ENCODE measurements around the gene CTNNA2.

Gene CTNNA2

DNA sequence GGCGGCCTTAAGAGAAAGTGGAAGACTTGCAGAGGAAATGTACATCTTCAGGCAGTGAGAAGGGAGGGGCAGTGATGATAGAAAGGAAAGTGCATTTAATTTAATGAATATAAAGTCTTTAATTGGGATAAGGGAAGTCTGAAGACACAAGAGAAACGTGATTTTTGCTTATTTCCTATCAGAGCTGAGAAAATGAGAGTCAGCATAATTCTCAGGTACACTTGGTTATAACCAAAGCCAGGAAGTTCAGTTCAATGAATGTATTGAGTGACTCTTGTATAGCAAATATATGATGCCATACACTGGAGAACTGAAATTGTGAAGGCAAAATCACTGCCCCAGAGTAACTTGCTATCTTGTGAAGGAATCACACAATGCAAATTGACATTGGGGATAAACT is 535.4 kb downstream of the CTNNA2 start:
- TF ChIP-seq POLR2AphosphoS5 (IDR thresholded peaks at IDR 0.05; ENCODE audit: low read depth, low read length) = no peak
- TF ChIP-seq TAF1 (IDR thresholded peaks at IDR 0.05; ENCODE audit: borderline replicate concordance, low read depth, low read length) = no peak
- no peak for TF ChIP-seq POLR2A (IDR thresholded peaks at IDR 0.05; ENCODE audit: low read depth, low read length)
- DNase-seq (ENCODE audit: insufficient read length) (no peak), FAIRE-seq (no peak)

DNA sequence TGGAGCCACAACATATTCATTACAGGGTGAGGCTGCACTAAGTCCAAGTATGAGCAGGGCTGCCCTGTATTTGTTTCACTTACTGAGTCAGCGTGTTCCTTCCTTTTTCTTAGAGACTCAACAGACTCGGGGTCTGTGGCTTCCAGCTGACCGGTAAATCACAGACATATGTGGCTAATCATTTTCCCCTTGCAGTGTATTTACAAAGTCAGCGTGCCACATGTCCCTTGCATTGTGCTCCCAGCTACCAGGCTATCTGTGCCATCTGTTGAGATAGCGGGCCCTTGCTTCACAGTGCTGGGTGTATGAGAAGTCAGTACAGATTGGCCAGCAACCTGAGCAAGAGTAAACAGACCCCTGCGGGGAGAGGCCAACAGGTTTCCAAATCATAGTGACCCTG is 537.4 kb downstream of the CTNNA2 start:
- no peak for TF ChIP-seq POLR2A (IDR thresholded peaks at IDR 0.05; ENCODE audit: low read depth, low read length)
- FAIRE-seq (no peak), DNase-seq (ENCODE audit: insufficient read length) (no peak)

DNA sequence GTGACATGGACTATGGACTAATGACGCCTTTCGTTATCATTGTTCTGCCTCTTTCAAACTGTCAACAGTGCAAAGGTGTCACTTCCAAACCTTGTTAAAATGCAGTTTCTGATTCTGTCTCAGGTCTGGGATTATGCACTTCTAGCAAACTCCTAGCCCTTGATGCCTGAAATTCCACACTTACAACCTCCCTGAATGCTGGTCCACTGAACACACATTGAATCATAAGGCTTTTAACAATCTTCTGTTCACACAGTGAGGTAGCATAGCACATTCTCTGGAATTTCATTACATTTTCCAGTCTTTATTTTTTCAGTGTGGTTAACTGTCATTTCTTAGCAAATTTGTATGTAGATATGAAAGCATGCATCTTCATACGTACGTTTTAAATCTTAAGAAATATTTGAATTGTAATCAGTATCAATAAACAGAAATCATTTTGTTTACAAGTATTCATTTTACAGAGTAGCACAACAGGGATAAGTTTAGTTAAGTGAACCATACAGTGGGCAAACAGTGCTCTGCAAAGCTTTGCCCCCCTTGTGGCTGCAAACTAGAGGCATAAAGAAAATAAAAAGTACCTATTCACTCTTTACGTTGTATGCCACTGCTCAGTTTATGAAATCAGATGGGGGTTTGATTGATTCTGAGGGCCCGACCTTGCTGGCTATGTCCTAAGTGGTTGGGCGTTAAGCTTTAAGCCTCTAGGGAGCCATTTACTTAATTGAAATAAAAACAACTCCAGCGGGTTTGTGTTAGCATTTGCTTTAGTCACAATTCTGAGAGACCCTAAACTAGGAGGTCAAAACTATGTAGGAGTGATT is 540.9 kb downstream of the CTNNA2 start:
- TF ChIP-seq TAF1 (IDR thresholded peaks at IDR 0.05; ENCODE audit: borderline replicate concordance, low read depth, low read length) (no peak), POLR2AphosphoS5 (IDR thresholded peaks at IDR 0.05; ENCODE audit: low read depth, low read length) (no peak), POLR2A (IDR thresholded peaks at IDR 0.05; ENCODE audit: low read depth, low read length) (no peak)
- FAIRE-seq (no peak), DNase-seq (ENCODE audit: insufficient read length) (no peak)

DNA sequence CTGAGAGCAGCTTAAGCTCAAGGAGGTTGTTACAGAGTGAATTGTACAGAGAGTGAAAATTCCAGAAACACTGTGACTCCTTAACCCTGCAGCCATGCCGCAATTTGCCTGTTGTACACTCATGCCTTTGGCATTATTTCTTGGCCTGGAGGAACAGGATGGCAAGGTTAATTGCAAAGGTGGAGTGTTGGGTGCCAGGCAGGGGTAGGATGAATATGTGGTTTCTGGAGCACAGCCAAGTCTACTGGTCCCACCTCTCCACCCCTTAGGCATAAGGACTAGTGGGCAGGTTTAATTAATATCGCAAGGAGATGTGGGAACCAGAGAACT is 541.5 kb downstream of the CTNNA2 start:
- TF ChIP-seq POLR2AphosphoS5 (IDR thresholded peaks at IDR 0.05; ENCODE audit: low read depth, low read length) = no peak
- no peak for TF ChIP-seq TAF1 (IDR thresholded peaks at IDR 0.05; ENCODE audit: borderline replicate concordance, low read depth, low read length)
- no peak for TF ChIP-seq POLR2A (IDR thresholded peaks at IDR 0.05; ENCODE audit: low read depth, low read length)
- DNase-seq (ENCODE audit: insufficient read length) (no peak), FAIRE-seq (no peak)

DNA sequence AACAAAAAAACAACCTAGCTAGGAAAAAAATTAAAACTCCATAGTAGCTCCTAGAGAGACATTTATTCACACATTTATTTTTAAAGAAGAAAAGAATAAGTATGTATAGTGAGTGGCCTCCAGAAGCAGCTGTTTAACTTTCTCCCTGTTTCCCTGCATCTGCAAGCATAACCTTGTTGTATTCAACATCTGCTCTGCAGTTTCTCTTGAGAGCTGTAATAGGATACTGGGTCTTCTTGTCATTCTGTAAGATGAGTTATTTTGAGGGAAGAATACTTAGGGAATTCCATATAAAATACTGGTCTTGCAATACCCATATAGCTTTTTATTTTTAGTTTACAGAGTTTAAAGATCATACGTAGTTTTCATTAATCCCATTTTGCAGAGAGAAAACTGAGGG is 545.1 kb downstream of the CTNNA2 start:
- DNase-seq (ENCODE audit: insufficient read length) (no peak), FAIRE-seq (no peak)
- no peak for TF ChIP-seq POLR2AphosphoS5 (IDR thresholded peaks at IDR 0.05; ENCODE audit: low read depth, low read length)
- TF ChIP-seq TAF1 (IDR thresholded peaks at IDR 0.05; ENCODE audit: borderline replicate concordance, low read depth, low read length) = no peak
- TF ChIP-seq POLR2A (IDR thresholded peaks at IDR 0.05; ENCODE audit: low read depth, low read length) = no peak

DNA sequence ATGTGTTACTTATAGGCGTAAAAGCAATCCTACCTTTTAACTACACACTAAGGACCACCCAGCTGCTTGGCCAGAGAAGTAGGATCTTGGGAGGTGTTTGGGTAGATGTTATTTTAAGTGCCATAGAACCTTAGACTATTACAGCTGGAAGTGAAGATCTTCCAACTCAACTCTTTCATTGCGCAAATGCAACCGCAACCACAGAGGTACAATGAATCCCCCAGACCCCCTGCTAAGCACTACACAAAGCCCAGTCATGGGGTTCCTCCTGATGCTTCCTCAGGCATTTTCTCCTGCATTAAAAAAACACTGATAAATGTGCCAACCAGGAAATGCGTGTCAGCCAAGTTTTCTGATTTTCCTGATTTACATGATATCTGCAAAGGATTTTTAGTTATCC is 545.7 kb downstream of the CTNNA2 start:
- no peak for TF ChIP-seq POLR2A (IDR thresholded peaks at IDR 0.05; ENCODE audit: low read depth, low read length)
- TF ChIP-seq POLR2AphosphoS5 (IDR thresholded peaks at IDR 0.05; ENCODE audit: low read depth, low read length) = no peak
- TF ChIP-seq TAF1 (IDR thresholded peaks at IDR 0.05; ENCODE audit: borderline replicate concordance, low read depth, low read length) = no peak
- no peak for FAIRE-seq
- DNase-seq (ENCODE audit: insufficient read length) = no peak

DNA sequence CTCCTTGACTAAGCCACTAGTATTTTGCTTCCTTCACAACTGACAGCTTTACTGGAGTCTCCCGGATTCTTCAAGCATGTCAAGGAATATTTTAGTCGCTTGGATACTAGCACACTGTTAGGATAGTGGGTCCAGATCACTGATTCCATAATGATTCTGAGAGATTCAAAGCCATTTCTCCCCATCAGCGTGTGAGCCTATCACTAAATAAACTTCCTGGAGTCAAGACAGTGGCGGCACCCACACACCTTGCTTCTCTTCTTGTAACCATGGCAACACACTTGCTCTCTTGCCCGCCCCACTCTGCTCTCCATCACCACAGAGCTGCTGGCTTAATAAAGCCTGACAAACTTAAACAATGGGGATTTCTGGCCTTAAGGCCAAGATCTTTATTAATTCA is 546.6 kb downstream of the CTNNA2 start:
- no peak for DNase-seq (ENCODE audit: insufficient read length)
- no peak for FAIRE-seq
- no peak for TF ChIP-seq POLR2AphosphoS5 (IDR thresholded peaks at IDR 0.05; ENCODE audit: low read depth, low read length)
- TF ChIP-seq POLR2A (IDR thresholded peaks at IDR 0.05; ENCODE audit: low read depth, low read length) = no peak
- no peak for TF ChIP-seq TAF1 (IDR thresholded peaks at IDR 0.05; ENCODE audit: borderline replicate concordance, low read depth, low read length)

DNA sequence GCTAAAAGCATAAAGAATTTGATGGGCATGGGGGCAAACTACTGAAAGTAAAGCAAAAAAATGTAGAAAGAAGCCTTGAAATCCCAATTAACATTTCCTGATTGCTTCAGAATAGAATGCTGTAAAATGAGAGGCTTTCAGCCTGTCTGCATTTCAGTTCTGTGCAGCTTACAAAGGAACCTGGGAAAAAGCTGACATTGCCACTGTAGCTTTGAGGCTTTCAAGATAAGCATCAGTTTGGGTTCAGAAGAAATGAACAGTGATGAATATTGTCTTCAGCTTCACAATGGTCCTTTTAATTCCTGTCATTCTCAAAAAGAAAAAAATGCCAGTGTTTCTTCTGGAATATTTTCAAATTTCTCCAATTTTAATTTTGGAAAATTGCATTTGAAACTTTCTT is 549.0 kb downstream of the CTNNA2 start:
- TF ChIP-seq POLR2A (IDR thresholded peaks at IDR 0.05; ENCODE audit: low read depth, low read length) = no peak
- TF ChIP-seq POLR2AphosphoS5 (IDR thresholded peaks at IDR 0.05; ENCODE audit: low read depth, low read length) = no peak
- TF ChIP-seq TAF1 (IDR thresholded peaks at IDR 0.05; ENCODE audit: borderline replicate concordance, low read depth, low read length) = no peak

DNA sequence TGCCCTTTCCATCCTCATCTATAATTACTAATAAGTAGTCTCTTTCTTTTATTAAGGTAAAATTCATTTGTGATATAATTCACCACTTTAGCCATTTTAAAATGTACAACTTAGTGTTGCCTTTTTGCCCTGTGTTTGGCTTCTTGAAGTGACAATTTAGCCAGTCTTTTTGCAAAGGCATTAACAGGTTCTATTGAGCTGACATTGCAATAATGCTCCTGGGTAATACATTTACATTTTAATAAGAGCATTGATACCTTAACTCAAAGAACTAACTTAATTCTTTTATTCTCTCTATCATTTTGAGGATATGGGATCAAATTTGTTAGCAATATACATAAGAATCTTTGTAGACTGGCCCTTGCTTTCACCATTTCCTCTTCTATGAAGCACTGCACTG is 549.4 kb downstream of the CTNNA2 start:
- DNase-seq (ENCODE audit: insufficient read length) (no peak), FAIRE-seq (no peak)
- no peak for TF ChIP-seq POLR2AphosphoS5 (IDR thresholded peaks at IDR 0.05; ENCODE audit: low read depth, low read length)
- TF ChIP-seq TAF1 (IDR thresholded peaks at IDR 0.05; ENCODE audit: borderline replicate concordance, low read depth, low read length) = no peak
- no peak for TF ChIP-seq POLR2A (IDR thresholded peaks at IDR 0.05; ENCODE audit: low read depth, low read length)

More for the DNA sequence above, 549.0 kb downstream of the CTNNA2 start:
- DNase-seq (ENCODE audit: insufficient read length) = no peak
- no peak for FAIRE-seq

DNA sequence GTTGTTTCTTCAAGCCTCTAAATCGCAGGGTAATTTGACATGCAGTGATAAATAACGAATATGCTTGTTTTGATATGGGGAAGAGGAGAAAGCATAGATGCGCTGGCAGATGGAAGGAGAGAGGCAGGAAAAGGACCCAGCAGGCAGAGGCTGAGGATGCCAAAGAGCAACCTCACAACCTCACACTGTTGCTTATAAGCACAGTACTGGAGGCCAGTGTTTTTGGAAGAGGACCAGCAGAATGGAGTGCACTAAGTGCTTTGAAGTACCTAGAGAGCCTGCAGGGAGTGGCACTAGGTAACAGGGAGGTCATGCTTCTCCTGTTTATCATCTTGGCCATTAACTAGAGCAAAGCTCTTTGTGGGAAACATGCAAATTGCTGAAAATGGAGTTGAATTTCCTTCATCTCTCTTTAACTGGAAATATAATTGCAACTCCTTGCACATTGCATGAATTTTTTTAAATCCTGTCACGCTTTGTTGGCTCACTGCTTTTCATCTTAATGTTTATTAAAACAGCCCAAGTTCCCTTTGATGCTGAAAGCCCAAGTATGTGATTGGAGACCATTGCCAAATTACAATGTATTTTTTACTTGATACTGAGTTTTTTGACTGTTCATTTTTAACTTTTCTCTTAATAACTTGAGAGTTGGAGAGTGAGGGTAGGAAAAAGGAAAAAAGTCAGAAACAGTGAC is 555.3 kb downstream of the CTNNA2 start:
- DNase-seq (ENCODE audit: insufficient read length) (no peak), FAIRE-seq (no peak)
- TF ChIP-seq TAF1 (IDR thresholded peaks at IDR 0.05; ENCODE audit: borderline replicate concordance, low read depth, low read length) (no peak), POLR2AphosphoS5 (IDR thresholded peaks at IDR 0.05; ENCODE audit: low read depth, low read length) (no peak), POLR2A (IDR thresholded peaks at IDR 0.05; ENCODE audit: low read depth, low read length) (no peak)

DNA sequence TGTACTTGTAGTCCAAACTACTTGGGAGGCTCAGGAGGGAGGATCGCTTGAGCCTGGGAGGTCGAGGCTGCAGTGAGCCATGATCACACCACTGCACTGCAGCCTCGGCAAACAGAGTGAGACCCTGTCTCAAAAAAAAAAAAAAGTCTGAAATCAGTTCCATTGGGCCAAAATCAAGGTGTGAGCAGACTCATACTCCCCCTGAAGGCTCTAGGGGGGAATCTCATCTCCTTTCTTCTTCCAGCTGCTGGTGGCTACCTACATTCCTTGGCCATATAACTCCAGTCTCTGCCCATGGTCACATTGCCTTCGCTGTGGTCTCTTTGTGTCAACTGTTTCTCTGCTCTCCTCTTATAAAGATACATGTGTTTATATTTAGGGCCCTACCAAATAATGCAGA is 557.7 kb downstream of the CTNNA2 start:
- DNase-seq (ENCODE audit: insufficient read length) (no peak), FAIRE-seq (no peak)
- TF ChIP-seq POLR2AphosphoS5 (IDR thresholded peaks at IDR 0.05; ENCODE audit: low read depth, low read length) = no peak

DNA sequence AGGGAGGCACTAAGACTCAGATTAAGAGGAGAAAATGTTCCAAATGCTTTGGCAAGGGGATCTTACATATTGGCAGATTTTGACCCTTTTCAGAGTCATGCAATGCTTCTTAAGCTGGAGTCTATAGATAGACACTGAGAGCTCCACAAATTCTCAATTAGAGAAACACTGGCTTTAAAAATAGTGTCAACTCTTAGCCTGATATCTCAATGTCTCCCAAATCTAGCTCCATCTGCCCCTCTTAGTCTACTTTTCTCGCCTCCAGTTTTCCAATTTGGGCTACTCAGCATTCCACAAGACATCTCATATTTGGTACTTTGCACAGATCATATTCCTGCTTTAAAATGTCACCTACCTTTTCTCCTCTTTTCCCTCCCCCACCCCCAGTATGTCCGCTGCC is 559.1 kb downstream of the CTNNA2 start:
- TF ChIP-seq POLR2A (IDR thresholded peaks at IDR 0.05; ENCODE audit: low read depth, low read length) (no peak), TAF1 (IDR thresholded peaks at IDR 0.05; ENCODE audit: borderline replicate concordance, low read depth, low read length) (no peak), POLR2AphosphoS5 (IDR thresholded peaks at IDR 0.05; ENCODE audit: low read depth, low read length) (no peak)
- no peak for FAIRE-seq
- no peak for DNase-seq (ENCODE audit: insufficient read length)
